HEK293T (cell line): ENCODE measurements around the gene ANKRD33B.
"Not testable (repeated sequence)": the region's sequence is repeated elsewhere in the genome, so short reads cannot be mapped to it uniquely, and the experiment has no call there.

Experiments
- CTCF ChIA-PET: fragments of 350-600 bp; formaldehyde crosslinking; extraction: SDS; loops from one replicate; lab custom pipeline; 2021; ENCODE audit warnings: antibody characterized with exemption, inconsistent platforms; lab: Yijun Ruan, JAX
- POLR2A ChIA-PET: fragments of 350-600 bp; formaldehyde crosslinking; extraction: SDS; loops from one replicate; lab custom pipeline; 2020; ENCODE audit warnings: antibody characterized with exemption, inconsistent platforms; lab: Yijun Ruan, JAX
- DNase-seq: peaks from one replicate; pipeline ENCODE4 v3.0.0; 2012; ENCODE audit warnings: mixed read lengths; ENCODE audit errors: extremely low spot score
- BHLHE40 ChIP-seq: fragments of 450-650 bp; IDR thresholded peaks from 2 replicates; pipeline ENCODE4 v1.6.1; 2016; ENCODE audit warnings: mild to moderate bottlenecking, moderate library complexity, borderline replicate concordance
- CTBP1 ChIP-seq: fragments of 450-650 bp; IDR thresholded peaks from 2 replicates; pipeline ENCODE4 v1.6.1; 2016; ENCODE audit warnings: borderline replicate concordance
- ELF4 ChIP-seq: fragments of 450-650 bp; IDR thresholded peaks from 2 replicates; pipeline ENCODE4 v1.6.1; 2017; ENCODE audit warnings: antibody characterized with exemption
- FOXA1 ChIP-seq: fragments of 450-650 bp; IDR thresholded peaks from 2 replicates; pipeline ENCODE4 v1.6.1; 2016; ENCODE audit warnings: mild to moderate bottlenecking
- FOXK2 ChIP-seq: fragments of 450-650 bp; IDR thresholded peaks from 2 replicates; pipeline ENCODE4 v1.6.1; 2016; ENCODE audit warnings: mild to moderate bottlenecking
- FOXM1 ChIP-seq: fragments of 450-650 bp; IDR thresholded peaks from 2 replicates; pipeline ENCODE4 v1.6.1; 2017; ENCODE audit warnings: mild to moderate bottlenecking, borderline replicate concordance
- HDGF ChIP-seq: fragments of 450-650 bp; IDR thresholded peaks from 2 replicates; pipeline ENCODE4 v1.6.1; 2017; ENCODE audit warnings: antibody characterized with exemption, borderline replicate concordance
- L3MBTL2 ChIP-seq: fragments of 450-650 bp; conservative IDR thresholded peaks from 2 replicates; pipeline ENCODE4 v1.6.1; 2016; ENCODE audit warnings: mild to moderate bottlenecking
- LEF1 ChIP-seq: fragments of 450-650 bp; IDR thresholded peaks from 2 replicates; pipeline ENCODE4 v1.6.1; 2017; ENCODE audit warnings: mild to moderate bottlenecking, borderline replicate concordance
- NFRKB ChIP-seq: fragments of 450-650 bp; IDR thresholded peaks from 2 replicates; pipeline ENCODE4 v1.6.1; 2016; ENCODE audit warnings: mild to moderate bottlenecking, moderate library complexity
- SP1 ChIP-seq: fragments of 450-650 bp; IDR thresholded peaks from 2 replicates; pipeline ENCODE4 v1.6.1; 2017
- SUZ12 ChIP-seq: fragments of 450-650 bp; IDR thresholded peaks from 2 replicates; pipeline ENCODE4 v1.6.1; 2016; ENCODE audit warnings: mild to moderate bottlenecking
- TARDBP ChIP-seq: fragments of 450-650 bp; IDR thresholded peaks from 2 replicates; pipeline ENCODE4 v1.6.1; 2016
- ZNF384 ChIP-seq: fragments of 450-650 bp; IDR thresholded peaks from 2 replicates; pipeline ENCODE4 v1.6.1; 2016
- TF ChIP-seq, protein P1 (sequence below): fragments of 450-650 bp; IDR thresholded peaks from 2 replicates; pipeline ENCODE4 v1.6.1; 2016

Gene ANKRD33B

DNA sequence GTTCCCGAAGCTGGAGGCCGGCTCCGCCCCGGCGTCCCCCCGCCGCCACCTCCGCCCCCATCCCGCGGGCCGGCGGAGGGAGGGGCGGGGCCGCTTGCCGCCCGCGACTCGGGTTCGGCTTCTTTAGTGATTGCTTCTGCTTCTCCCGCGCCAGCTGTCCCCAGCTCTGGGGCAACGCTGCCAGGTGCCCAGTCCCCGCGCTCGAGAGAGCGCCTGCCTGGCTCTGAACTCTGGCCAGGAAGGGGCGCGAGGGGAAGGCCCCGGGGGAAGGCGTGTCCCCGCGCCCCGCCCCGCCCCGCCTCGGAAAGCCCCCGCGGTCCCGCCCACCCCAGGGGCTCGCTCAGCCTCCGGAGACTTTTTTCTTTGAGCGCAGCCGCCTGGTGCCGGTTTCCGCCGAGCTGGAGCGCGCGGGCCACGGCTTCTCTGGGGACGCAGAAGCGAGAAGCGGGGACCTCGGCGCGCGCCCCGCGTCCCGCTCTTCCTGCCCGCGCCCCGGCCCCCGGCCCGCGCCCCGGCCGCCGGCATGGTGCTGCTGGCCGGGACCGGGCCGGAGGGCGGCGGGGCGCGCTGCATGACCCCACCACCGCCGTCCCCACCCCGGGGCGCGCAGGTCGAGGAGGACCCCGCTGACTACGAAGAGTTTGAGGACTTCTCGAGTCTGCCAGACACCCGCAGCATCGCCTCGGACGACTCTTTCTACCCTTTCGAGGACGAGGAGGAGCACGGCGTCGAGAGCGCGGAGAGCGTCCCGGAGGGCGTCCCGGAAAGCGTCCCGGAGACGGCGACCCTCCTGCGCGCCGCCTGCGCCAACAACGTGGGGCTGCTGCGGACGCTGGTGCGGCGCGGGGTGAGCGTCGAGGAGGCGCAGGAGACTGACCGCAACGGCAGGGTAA, at the start of gene ANKRD33B:
TSS of gene ANKRD33B (plus strand) at position 126 of the 893 bp plus-strand sequence. CDS start at position 524, 398 bp downstream.
- ChIA-PET CTCF (interaction anchor here (1.0 kb wide), 1 partner anchor 13 kb away, joined by 5 read pairs; no protein-coding TSS in a partner anchor), POLR2A (interaction anchor here (0.8 to 1.0 kb wide), 3 partner anchors 12 to 16 kb away, joined by 3 read pairs; no protein-coding TSS in a partner anchor)
- DNase-seq = peak; percentile 71
- TF ChIP-seq L3MBTL2 (peak; percentile 51), SP1 (no peak), FOXA1 (no peak), ZNF384 (no peak), NFRKB (no peak)

DNA sequence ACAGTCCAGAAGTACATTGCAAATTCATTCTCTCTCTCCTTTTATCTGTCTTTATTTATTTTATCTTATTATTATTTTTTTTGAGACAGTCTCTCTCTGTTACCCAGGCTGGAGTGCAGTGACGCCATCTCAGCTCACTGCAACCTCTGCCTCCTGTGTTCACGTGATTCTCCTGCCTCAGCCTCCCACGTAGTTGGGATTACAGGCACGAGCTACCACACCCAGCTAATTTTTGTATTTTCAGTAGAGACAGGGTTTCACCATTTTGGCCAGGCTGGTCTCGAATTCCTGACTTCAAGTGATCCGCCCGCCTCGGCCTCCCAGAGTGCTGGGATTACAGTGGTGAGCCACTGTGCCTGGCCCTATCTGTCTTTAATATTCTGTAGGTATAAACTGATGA, 49.3 kb upstream of the ANKRD33B start:
- CTCF ChIA-PET, DNase-seq: not testable (repeated sequence)
- POLR2A ChIA-PET = interaction anchor here (1.0 kb wide), 1 partner anchor 13 kb away, joined by 4 read pairs; no protein-coding TSS in a partner anchor

DNA sequence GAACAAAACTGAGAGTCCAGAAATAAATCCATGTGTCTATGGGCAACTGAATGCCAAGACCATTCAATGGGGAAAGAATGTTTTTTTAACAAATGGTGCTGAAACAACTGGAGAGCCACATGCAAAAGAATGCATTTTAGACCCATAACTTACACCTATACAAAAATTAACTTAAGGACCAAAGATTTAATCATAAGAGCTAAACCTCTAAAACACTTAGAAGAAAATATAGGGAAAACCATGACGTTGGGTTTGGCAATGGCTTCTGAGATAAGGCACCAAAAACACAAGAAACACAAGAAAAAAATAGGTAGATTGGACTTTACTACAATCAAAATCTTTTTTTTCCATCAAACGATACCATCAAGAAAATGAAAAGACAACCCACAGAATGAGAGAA, 48.4 kb upstream of the ANKRD33B start:
- ChIA-PET POLR2A (no interaction called here), CTCF (no interaction called here)
- DNase-seq = no peak
- TF ChIP-seq BHLHE40 = no peak
- TF ChIP-seq CTBP1 = no peak
- TF ChIP-seq ZNF384 = no peak

DNA sequence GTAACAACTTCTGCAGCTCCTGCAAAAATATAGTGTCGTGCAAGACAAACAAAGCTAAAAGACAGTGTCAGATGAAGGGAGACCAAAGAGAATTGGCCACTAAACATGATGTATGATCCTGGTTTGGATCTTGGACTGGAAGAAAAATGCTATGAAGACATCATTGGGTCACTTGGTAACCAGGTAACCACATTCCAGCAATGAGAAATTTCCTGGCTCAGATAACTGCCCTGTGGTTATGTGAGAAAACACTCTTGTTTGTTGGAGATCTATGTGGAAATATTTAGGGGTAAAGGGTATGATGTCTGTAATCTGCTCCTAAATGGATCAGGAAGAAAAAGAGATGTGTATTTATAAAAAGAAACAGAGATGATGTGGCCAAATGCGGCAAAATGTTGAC, 45.5 kb upstream of the ANKRD33B start:
- TF ChIP-seq FOXA1 (no peak), FOXK2 (no peak)
- TF ChIP-seq, protein P1, sequence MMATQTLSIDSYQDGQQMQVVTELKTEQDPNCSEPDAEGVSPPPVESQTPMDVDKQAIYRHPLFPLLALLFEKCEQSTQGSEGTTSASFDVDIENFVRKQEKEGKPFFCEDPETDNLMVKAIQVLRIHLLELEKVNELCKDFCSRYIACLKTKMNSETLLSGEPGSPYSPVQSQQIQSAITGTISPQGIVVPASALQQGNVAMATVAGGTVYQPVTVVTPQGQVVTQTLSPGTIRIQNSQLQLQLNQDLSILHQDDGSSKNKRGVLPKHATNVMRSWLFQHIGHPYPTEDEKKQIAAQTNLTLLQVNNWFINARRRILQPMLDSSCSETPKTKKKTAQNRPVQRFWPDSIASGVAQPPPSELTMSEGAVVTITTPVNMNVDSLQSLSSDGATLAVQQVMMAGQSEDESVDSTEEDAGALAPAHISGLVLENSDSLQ = no peak
- CTCF ChIA-PET = no interaction called here
- POLR2A ChIA-PET = no interaction called here
- no peak for DNase-seq

DNA sequence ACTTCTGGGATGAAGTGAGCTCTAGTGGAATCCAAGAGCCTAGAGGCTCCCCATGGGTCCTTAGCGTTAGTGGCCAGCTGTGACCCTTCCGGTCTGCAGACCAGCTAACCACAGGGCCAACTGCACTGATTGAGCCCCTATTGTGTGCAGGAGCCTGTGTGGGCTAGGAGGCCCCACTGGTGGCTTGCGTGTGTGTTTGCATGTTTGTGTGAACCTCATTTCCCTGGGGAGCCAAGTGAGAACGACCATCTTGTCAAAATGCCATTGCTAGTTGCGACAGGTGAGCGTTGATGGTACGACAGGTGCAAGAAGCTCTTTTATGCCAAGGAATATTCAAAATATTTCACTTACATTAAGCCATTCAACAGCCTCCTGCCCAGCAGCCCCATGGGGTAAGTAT, 44.1 kb upstream of the ANKRD33B start:
- POLR2A ChIA-PET = no interaction called here
- DNase-seq = no peak
- CTCF ChIA-PET = interaction anchor here (0.8 to 1.2 kb wide), 2 partner anchors 9 to 14 kb away, joined by 3 to 4 read pairs; no protein-coding TSS in a partner anchor
- TF ChIP-seq, protein P1 = no peak
- TF ChIP-seq FOXK2 (no peak), FOXM1 (no peak)

DNA sequence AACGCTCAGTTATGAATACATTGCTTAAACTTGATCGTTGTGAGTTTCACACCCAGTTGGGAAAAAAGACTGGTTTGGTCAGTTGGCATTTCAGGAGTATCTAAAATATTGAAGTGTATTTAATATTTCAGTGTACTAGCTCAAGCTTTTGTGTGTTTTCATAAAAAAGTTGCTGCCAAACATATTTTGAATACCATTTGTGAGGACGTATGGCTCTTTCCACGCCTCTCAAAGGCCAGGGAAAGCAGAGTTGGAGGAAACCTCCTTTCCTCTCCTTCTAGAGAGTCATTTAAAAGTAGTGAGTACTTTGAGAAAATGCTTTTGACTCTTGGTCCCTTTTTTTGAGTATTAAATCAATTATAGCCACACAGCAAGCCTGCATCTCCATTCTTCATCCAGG, 43.2 kb upstream of the ANKRD33B start:
- TF ChIP-seq LEF1 (no peak), SUZ12 (no peak), L3MBTL2 (no peak), NFRKB (no peak), FOXK2 (no peak), ELF4 (no peak), HDGF (no peak)
- POLR2A ChIA-PET = no interaction called here
- no peak for DNase-seq
- CTCF ChIA-PET = interaction anchor here (1.2 kb wide), 2 partner anchors 13 to 15 kb away, joined by 3 to 4 read pairs; no protein-coding TSS in a partner anchor

DNA sequence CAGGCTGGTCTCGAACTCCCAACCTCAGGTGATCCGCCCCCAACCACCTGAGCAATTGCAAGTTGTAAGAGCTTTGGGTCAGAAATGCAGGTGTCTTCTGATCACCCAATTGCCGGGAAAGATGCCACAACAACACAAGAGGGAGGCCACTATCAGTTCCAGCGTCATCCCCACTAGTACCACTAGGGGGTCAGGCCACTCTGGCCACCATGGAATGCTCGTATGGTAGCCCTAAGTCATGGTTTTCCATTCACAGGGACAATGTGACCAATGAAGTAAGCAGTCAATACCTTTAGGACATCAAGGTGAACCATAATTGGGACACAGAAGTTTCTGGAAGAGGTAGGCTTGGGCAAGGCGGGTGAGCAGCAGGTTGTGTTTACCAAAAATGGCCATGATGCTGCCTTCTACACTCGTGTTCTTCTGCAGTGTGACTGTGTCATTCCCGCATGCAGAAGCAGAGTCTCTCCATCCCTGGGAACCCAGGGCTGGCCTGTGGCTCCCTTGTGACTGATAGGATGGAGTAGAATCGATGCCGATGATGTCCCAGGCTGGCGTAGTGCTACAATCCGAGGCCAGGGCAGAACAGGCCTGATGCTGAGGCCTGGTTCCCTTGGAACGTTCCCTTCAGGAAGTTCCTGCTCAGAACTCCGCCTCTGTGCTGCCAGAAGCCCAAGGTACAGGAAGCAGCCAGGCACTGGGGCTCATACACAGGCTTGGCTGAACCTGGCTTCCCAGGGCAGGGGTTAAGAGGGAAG, 42.2 kb upstream of the ANKRD33B start:
- ChIA-PET CTCF (interaction anchor here (1.2 kb wide), 1 partner anchor 14 kb away, joined by 4 read pairs; no protein-coding TSS in a partner anchor), POLR2A (no interaction called here)
- peak; percentile 50 for DNase-seq
- TF ChIP-seq FOXM1 (no peak), FOXK2 (no peak), CTBP1 (no peak), TARDBP (no peak), BHLHE40 (no peak)
- TF ChIP-seq, protein P1 = no peak
